Fibroblast of lung (primary cell): ENCODE data around the gene CHDH. TPM values are rescaled to one million over a fixed set of nuclear protein-coding genes. Genes with fewer than 3 reads are reported as not detected.

ENCODE experiments used
- DNase-seq, 2 donors: peaks; one replicate each; pipeline versions ENCODE4 v3.0.0 to v3.0.0-alpha.2; 2010; ENCODE audit warnings: low read depth in 2 of 2
- H2AFZ ChIP-seq: 2 replicates; pipeline ENCODE4 v1.5.1; 2012; ENCODE audit warnings: low read length, control low read depth, inconsistent platforms
- H3K27ac ChIP-seq: 2 replicates; pipeline ENCODE4 v1.5.1; 2011; ENCODE audit warnings: low read length, control low read depth; ENCODE audit not compliant: insufficient read depth
- H3K27me3 ChIP-seq: 2 replicates; pipeline ENCODE4 v1.5.1; 2011; ENCODE audit warnings: mild to moderate bottlenecking, low read length; ENCODE audit not compliant: control insufficient read depth, insufficient read depth
- H3K36me3 ChIP-seq: 2 replicates; pipeline ENCODE4 v1.5.1; 2011; ENCODE audit warnings: low read length; ENCODE audit not compliant: control insufficient read depth, insufficient read depth
- H3K4me1 ChIP-seq: 2 replicates; pipeline ENCODE4 v1.5.1; 2011; ENCODE audit warnings: low read length; ENCODE audit not compliant: control insufficient read depth, insufficient read depth; ENCODE audit errors: extremely low read depth
- H3K4me2 ChIP-seq: 2 replicates; pipeline ENCODE4 v1.5.1; 2011; ENCODE audit warnings: low read length, control low read depth; ENCODE audit not compliant: insufficient read depth; ENCODE audit errors: extremely low read depth
- H3K4me3 ChIP-seq, 4 experiments: fragments of 200-600 bp in 1 of 4; sonication (generic) in 1 of 4; replicated peaks in 1 of 4; 2 replicates each; pipeline ENCODE4 v1.5.1; 2011 to 2016; ENCODE audit warnings: low read length in 4 of 4, low read depth in 3 of 4, mild to moderate bottlenecking in 3 of 4, control low read depth in 2 of 4, inconsistent platforms in 1 of 4, mixed read lengths in 1 of 4; ENCODE audit not compliant: insufficient read depth in 1 of 4; ENCODE audit errors: control extremely low read depth in 1 of 4
- H3K79me2 ChIP-seq: 2 replicates; pipeline ENCODE4 v1.5.1; 2012; ENCODE audit warnings: mild to moderate bottlenecking, low read length, inconsistent platforms; ENCODE audit not compliant: control insufficient read depth, insufficient read depth
- H3K9ac ChIP-seq: 2 replicates; pipeline ENCODE4 v1.5.1; 2011; ENCODE audit warnings: mild to moderate bottlenecking, low read length, control low read depth; ENCODE audit not compliant: insufficient read depth
- H3K9me3 ChIP-seq: 2 replicates; pipeline ENCODE4 v1.5.1; 2012; ENCODE audit warnings: low read depth, low read length; ENCODE audit not compliant: control insufficient read depth, insufficient read depth
- H4K20me1 ChIP-seq: 2 replicates; pipeline ENCODE4 v1.5.1; 2011; ENCODE audit warnings: low read length; ENCODE audit not compliant: control insufficient read depth, insufficient read depth; ENCODE audit errors: extremely low read depth
- CTCF ChIP-seq, 2 donors: IDR thresholded peaks in 1 of 2; conservative IDR thresholded peaks in 1 of 2; 1 replicate in 1 of 2; 2 replicates in 1 of 2; pipeline ENCODE4 v1.5.1; 2011 to 2012; ENCODE audit warnings: low read length in 2 of 2, control low read depth in 1 of 2, inconsistent platforms in 1 of 2, low read depth in 1 of 2, mild to moderate bottlenecking in 1 of 2
- EZH2 ChIP-seq: IDR thresholded peaks from 2 replicates; pipeline ENCODE4 v1.5.1; 2012; ENCODE audit warnings: low read length, control low read depth, mild to moderate bottlenecking; ENCODE audit errors: missing control alignments
- polyA plus RNA-seq, 2 donors: library from polyadenylated mRNA; depleted of rRNA in 1 of 2; stranded (reverse) in 1 of 2; unstranded in 1 of 2; fragments of >200 nt; gene quantifications; 2 replicates each; pipeline ENCODE4 v1.2.1, GENCODE V29; 2011 to 2012; ENCODE audit warnings: missing spikeins in 1 of 2
- total RNA-seq: library from RNA; depleted of rRNA; stranded (reverse); fragments of >200 nt; gene quantifications from 2 replicates; pipeline ENCODE4 v1.2.1, GENCODE V29; 2014

The CHDH gene
- total and polyA plus RNA-seq, 2 donors (not counting 1 experiment from before 2014, with no cell fraction given) = 0.23 to 0.83 TPM

GRCh38 chr3:53883008-53883407, 36.8 kb upstream of the CHDH start:
- H3K9ac ChIP-seq = no peak overlapping the region
- H3K27me3 ChIP-seq = no peaks in the 10 kb centered on the region
- TF ChIP-seq EZH2 = no peak
- TF ChIP-seq CTCF (conservative IDR thresholded peaks at IDR 0.05 in 1 of 2, IDR thresholded peaks at IDR 0.05 in 1 of 2; ENCODE audit: low read depth in 1 of 2, low read length in 2 of 2) = no peak
- no peak overlapping the region for H3K4me3 ChIP-seq
- H2AFZ ChIP-seq = no peak overlapping the region
- no peaks in the 10 kb centered on the region for H4K20me1 ChIP-seq
- DNase-seq = no peak
- peaks cover 6% of the 10 kb centered on the region for H3K4me1 ChIP-seq
- no peaks in the 10 kb centered on the region for H3K9me3 ChIP-seq
- peaks cover 19% of the 10 kb centered on the region for H3K79me2 ChIP-seq
- no peak overlapping the region for H3K4me2 ChIP-seq
- H3K36me3 ChIP-seq = peaks cover 8% of the 10 kb centered on the region
- H3K27ac ChIP-seq = no peak overlapping the region

- H3K27me3 ChIP-seq = no peaks in the 10 kb centered on the region
- peak within 1 kb of the TSS; percentile 95 for H2AFZ ChIP-seq
- H3K4me2 ChIP-seq = peak within 1 kb of the TSS; percentile 81
- peaks cover 6% of the 10 kb centered on the region for H3K4me1 ChIP-seq
- peak within 1 kb of the TSS; percentile 68 to 92 (median 81) for H3K4me3 ChIP-seq
- H3K9me3 ChIP-seq = no peaks in the 10 kb centered on the region
- TF ChIP-seq EZH2 (no peak), CTCF (conservative IDR thresholded peaks at IDR 0.05 in 1 of 2, IDR thresholded peaks at IDR 0.05 in 1 of 2; ENCODE audit: low read depth in 1 of 2, low read length in 2 of 2) (peak; percentile 11 to 23)
- peaks cover 13% of the 10 kb centered on the region for H3K36me3 ChIP-seq
- peaks cover 17% of the 10 kb centered on the region for H3K79me2 ChIP-seq
- peak; percentile 78 to 86 for DNase-seq
- H4K20me1 ChIP-seq = peaks cover 1% of the 10 kb centered on the region
- peak within 1 kb of the TSS; percentile 86 for H3K9ac ChIP-seq
- peak within 1 kb of the TSS; percentile 91 for H3K27ac ChIP-seq
Measured at GRCh38 chr3:53881691-53882593, 35.7 kb upstream of the CHDH start, which contains the start of gene ACTR8. Gene ACTR8, minus strand, starts transcription at chr3:53882152. Its CDS starts 51 bp downstream, at chr3:53882101.
